IMR-90 (cell line): ENCODE results near the gene DCN. TPM values are rescaled to one million over a fixed set of nuclear protein-coding genes. Genes with fewer than 3 reads are reported as not detected.

Experiments
- ATAC-seq: fragments of 200-7000 bp; cut with Tn5 transposase; 2 replicates; pipeline ENCODE4 v1.9.1; 2020; ENCODE audit warnings: low read depth, mild to moderate bottlenecking, moderate library complexity
- BruUV-seq: library from RNA; stranded (reverse); fragments of 400-500 nt; replicated peaks from 2 replicates; lab custom pipeline; 2021; lab: Mats Ljungman, UMichigan
- CTCF ChIA-PET: fragments of 300-600 bp; formaldehyde crosslinking; extraction: SDS; loops from one replicate; lab custom pipeline; 2021; ENCODE audit warnings: antibody characterized with exemption; lab: Yijun Ruan, JAX
- POLR2A ChIA-PET: fragments of 300-600 bp; sonication (Branson Sonifier 250); formaldehyde crosslinking; loops from one replicate; lab custom pipeline; 2022; ENCODE audit warnings: antibody characterized with exemption; ENCODE audit not compliant: unreplicated experiment; lab: Charles Lee
- DNase-seq: peaks from one replicate; pipeline ENCODE4 v3.0.0; 2013
- H2AFZ ChIP-seq: replicated peaks from 2 replicates; pipeline ENCODE3; 2013; ENCODE audit warnings: low read length, mild to moderate bottlenecking; ENCODE audit not compliant: poor library complexity
- H2AK5ac ChIP-seq: 2 replicates; pipeline ENCODE4 v1.6.1; 2013; ENCODE audit warnings: low read depth, low read length, inconsistent platforms
- H2AK9ac ChIP-seq: replicated peaks from 2 replicates; pipeline ENCODE3; 2013; ENCODE audit warnings: mild to moderate bottlenecking, low read depth, low read length, moderate library complexity; ENCODE audit not compliant: poor library complexity
- H2BK120ac ChIP-seq: 2 replicates; pipeline ENCODE4 v1.6.1; 2013; ENCODE audit warnings: low read depth, low read length, inconsistent platforms
- H2BK15ac ChIP-seq: 3 replicates; pipeline ENCODE4 v1.6.1; 2013; ENCODE audit warnings: low read depth, low read length, inconsistent platforms
- H2BK20ac ChIP-seq: 2 replicates; pipeline ENCODE4 v1.6.1; 2013; ENCODE audit warnings: low read depth, mild to moderate bottlenecking, inconsistent platforms, low read length, moderate library complexity
- H2BK5ac ChIP-seq: 2 replicates; pipeline ENCODE4 v1.6.1; 2013; ENCODE audit warnings: mild to moderate bottlenecking, low read depth, low read length, inconsistent platforms; ENCODE audit not compliant: poor library complexity, severe bottlenecking
- H3K14ac ChIP-seq: replicated peaks from 2 replicates; pipeline ENCODE4 v1.6.1; 2013; ENCODE audit warnings: low read depth, low read length, inconsistent platforms
- H3K18ac ChIP-seq: 2 replicates; pipeline ENCODE4 v1.6.1; 2013; ENCODE audit warnings: low read depth, low read length, control low read depth
- H3K23ac ChIP-seq: 2 replicates; pipeline ENCODE4 v1.6.1; 2013; ENCODE audit warnings: low read depth, low read length, inconsistent platforms
- H3K27ac ChIP-seq: 2 replicates; pipeline ENCODE4 v1.5.1; 2013; ENCODE audit warnings: mild to moderate bottlenecking, control low read depth, low read length; ENCODE audit not compliant: insufficient read depth
- H3K27me3 ChIP-seq: 2 replicates; pipeline ENCODE4 v1.6.1; 2013; ENCODE audit warnings: low read length; ENCODE audit not compliant: control insufficient read depth, insufficient read depth
- H3K36me3 ChIP-seq: 2 replicates; pipeline ENCODE4 v1.6.1; 2013; ENCODE audit warnings: low read length, mixed read lengths; ENCODE audit not compliant: control insufficient read depth, insufficient read depth
- H3K4ac ChIP-seq: 2 replicates; pipeline ENCODE4 v1.6.1; 2013; ENCODE audit warnings: low read depth, low read length, inconsistent platforms
- H3K4me1 ChIP-seq: 2 replicates; pipeline ENCODE4 v1.6.1; 2013; ENCODE audit warnings: low read length, mixed read lengths; ENCODE audit not compliant: control insufficient read depth, insufficient read depth
- H3K4me2 ChIP-seq: 2 replicates; pipeline ENCODE4 v1.6.1; 2013; ENCODE audit warnings: low read depth, mild to moderate bottlenecking, control low read depth, low read length, moderate library complexity
- H3K4me3 ChIP-seq: 2 replicates; pipeline ENCODE4 v1.5.1; 2013; ENCODE audit warnings: low read depth, mild to moderate bottlenecking, control low read depth, low read length, moderate library complexity; ENCODE audit not compliant: insufficient read depth
- H3K56ac ChIP-seq: 2 replicates; pipeline ENCODE4 v1.6.1; 2013; ENCODE audit warnings: low read length, inconsistent platforms; ENCODE audit not compliant: insufficient read depth; ENCODE audit errors: extremely low read depth
- H3K79me1 ChIP-seq, 2 experiments: 2 replicates each; pipeline ENCODE4 v1.6.1; 2013; ENCODE audit warnings: low read length in 2 of 2, inconsistent platforms in 1 of 2, low read depth in 1 of 2
- H3K9ac ChIP-seq: 2 replicates; pipeline ENCODE4 v1.6.1; 2013; ENCODE audit warnings: low read depth, low read length, control low read depth
- H3K9me1 ChIP-seq: 2 replicates; pipeline ENCODE4 v1.6.1; 2013; ENCODE audit warnings: low read length, inconsistent platforms; ENCODE audit not compliant: insufficient read depth
- H3K9me3 ChIP-seq: 2 replicates; pipeline ENCODE4 v1.6.1; 2013; ENCODE audit warnings: low read length; ENCODE audit not compliant: control insufficient read depth, insufficient read depth
- H4K20me1 ChIP-seq: 2 replicates; pipeline ENCODE4 v1.6.1; 2013; ENCODE audit warnings: low read length, inconsistent platforms; ENCODE audit not compliant: insufficient read depth
- H4K5ac ChIP-seq: 2 replicates; pipeline ENCODE4 v1.6.1; 2013; ENCODE audit warnings: mild to moderate bottlenecking, low read depth, low read length, control low read depth
- H4K8ac ChIP-seq, 2 experiments: 2 replicates each; pipeline ENCODE4 v1.6.1; 2013; ENCODE audit warnings: low read depth in 2 of 2, low read length in 2 of 2, control low read depth in 1 of 2, inconsistent platforms in 1 of 2
- H4K91ac ChIP-seq: 2 replicates; pipeline ENCODE4 v1.6.1; 2013; ENCODE audit warnings: low read depth, low read length, inconsistent platforms; ENCODE audit not compliant: insufficient read depth
- BHLHE40 ChIP-seq: fragments of 150-350 bp; IDR thresholded peaks from 2 replicates; pipeline ENCODE4 v1.6.1; 2016; ENCODE audit warnings: mild to moderate bottlenecking, low read depth, low read length
- CEBPB ChIP-seq: IDR thresholded peaks from 2 replicates; pipeline ENCODE4 v1.6.1; 2012; ENCODE audit warnings: low read depth, low read length, improper control_type of control experiment
- CHD1 ChIP-seq: IDR thresholded peaks from 2 replicates; pipeline ENCODE4 v1.6.1; 2012; ENCODE audit warnings: low read depth, low read length, improper control_type of control experiment
- CTCF ChIP-seq: conservative IDR thresholded peaks from 2 replicates; pipeline ENCODE4 v1.5.1; 2012; ENCODE audit warnings: mild to moderate bottlenecking, low read depth, low read length, improper control_type of control experiment
- ELK1 ChIP-seq: fragments of 150-350 bp; IDR thresholded peaks from 2 replicates; pipeline ENCODE4 v1.6.1; 2016; ENCODE audit warnings: low read depth, mild to moderate bottlenecking, low read length, moderate library complexity, borderline replicate concordance
- FOS ChIP-seq: fragments of 150-350 bp; IDR thresholded peaks from 2 replicates; pipeline ENCODE4 v1.6.1; 2016; ENCODE audit warnings: low read depth, low read length
- MAFK ChIP-seq: IDR thresholded peaks from 2 replicates; pipeline ENCODE4 v1.6.1; 2012; ENCODE audit warnings: low read depth, low read length, improper control_type of control experiment
- MAZ ChIP-seq: IDR thresholded peaks from 2 replicates; pipeline ENCODE4 v1.6.1; 2012; ENCODE audit warnings: low read depth, mild to moderate bottlenecking, low read length, improper control_type of control experiment, moderate library complexity, borderline replicate concordance
- MXI1 ChIP-seq: IDR thresholded peaks from 2 replicates; pipeline ENCODE4 v1.6.1; 2012; ENCODE audit warnings: low read depth, mild to moderate bottlenecking, low read length, moderate library complexity, borderline replicate concordance
- NFE2L2 ChIP-seq: fragments of 150-350 bp; IDR thresholded peaks from 2 replicates; pipeline ENCODE4 v1.6.1; 2016; ENCODE audit warnings: low read depth, mild to moderate bottlenecking, low read length
- POLR2A ChIP-seq: IDR thresholded peaks from 2 replicates; pipeline ENCODE4 v1.6.1; 2012; ENCODE audit warnings: mild to moderate bottlenecking, low read depth, low read length
- RAD21 ChIP-seq: IDR thresholded peaks from 2 replicates; pipeline ENCODE4 v1.6.1; 2012; ENCODE audit warnings: low read length, improper control_type of control experiment
- RCOR1 ChIP-seq: IDR thresholded peaks from 2 replicates; pipeline ENCODE4 v1.6.1; 2012; ENCODE audit warnings: mild to moderate bottlenecking, low read length, improper control_type of control experiment; ENCODE audit not compliant: insufficient replicate concordance
- RFX5 ChIP-seq: IDR thresholded peaks from 2 replicates; pipeline ENCODE4 v1.8.0; 2012; ENCODE audit warnings: low read depth, mild to moderate bottlenecking, low read length, moderate library complexity
- SMC3 ChIP-seq: fragments of 150-350 bp; IDR thresholded peaks from 2 replicates; pipeline ENCODE4 v1.6.1; 2016; ENCODE audit warnings: low read depth, mild to moderate bottlenecking, antibody characterized with exemption, low read length, moderate library complexity
- USF2 ChIP-seq: fragments of 150-350 bp; IDR thresholded peaks from 2 replicates; pipeline ENCODE4 v1.6.1; 2017; ENCODE audit warnings: mild to moderate bottlenecking, antibody characterized with exemption, low read length, low read depth
- WGBS, 2 experiments: methylation state at CpG; one replicate each; pipeline versions ENCODE4 v1.1.5 to v1.1.7; 2013; ENCODE audit warnings: missing lambda C conversion rate in 2 of 2; ENCODE audit not compliant: insufficient read length in 1 of 2; ENCODE audit errors: extremely low coverage in 2 of 2; 5-methylcytosine and 5-hydroxymethylcytosine counted together
- dilution Hi-C: fragments of 300-500 bp; cut with HindIII; formaldehyde crosslinking; loops from one replicate; pipeline ENCODE4 v1.14.3; 2018; ENCODE audit warnings: low sequenced_read_pairs; ENCODE audit not compliant: unreplicated experiment
- in situ Hi-C: fragments of 300-500 bp; cut with MboI; formaldehyde crosslinking; loops from 3 replicates; pipeline ENCODE4 v1.14.3; 2019; ENCODE audit warnings: low sequenced_read_pairs, inconsistent platforms, mixed read lengths
- intact Hi-C: fragments of 100-400 bp; cut with micrococcal nuclease; formaldehyde crosslinking; loops from 2 replicates; pipeline ENCODE4 v1.10.0; 2022
- polyA plus RNA-seq, 3 experiments: library from polyadenylated mRNA; depleted of rRNA; stranded (reverse); fragments of >200 nt; gene quantifications; 2 replicates each; pipeline ENCODE4 v1.2.3, GENCODE V29; 2012; ENCODE audit warnings: low replicate concordance in 1 of 3
- total RNA-seq: library from RNA; depleted of rRNA; stranded (reverse); fragments of >200 nt; gene quantifications from 2 replicates; pipeline ENCODE4 v1.2.3, GENCODE V29; 2012

DCN gene
- total and polyA plus RNA-seq, 2 of the 4 experiments (the other 2 are of a cell fraction): 241 to 965 TPM

- ChIA-PET POLR2A (no interaction called here), CTCF (no interaction called here)
- intact Hi-C loops: no loop called here
- no peak for TF ChIP-seq ELK1
- no peak for TF ChIP-seq CEBPB
- no peak for TF ChIP-seq MAFK
- no peak for TF ChIP-seq SMC3
- TF ChIP-seq MXI1: no peak
- no peak for TF ChIP-seq USF2
- no peak for TF ChIP-seq NFE2L2
- TF ChIP-seq RAD21: no peak
- no peak for TF ChIP-seq POLR2A
- no peak for TF ChIP-seq BHLHE40
- no peak for TF ChIP-seq FOS
- TF ChIP-seq RCOR1: no peak
- TF ChIP-seq CHD1: no peak
- TF ChIP-seq CTCF: no peak
- no peak for TF ChIP-seq RFX5
- no peak for TF ChIP-seq MAZ
- H4K5ac ChIP-seq: 0 out of 2 replicates have a peak overlapping the region, but pooled peaks have one; percentile 54
- H3K79me1 ChIP-seq: no peaks in the 10 kb centered on the region
- H4K20me1 ChIP-seq: no peaks in the 10 kb centered on the region
- peak overlapping the region; percentile 45 for H2BK120ac ChIP-seq
- H3K56ac ChIP-seq: no peak overlapping the region
- H4K91ac ChIP-seq: no peak overlapping the region
- no peak overlapping the region for H2AK5ac ChIP-seq
- DNase-seq (no peak), ATAC-seq (no peak)
- H3K4me1 ChIP-seq: peaks cover 3% of the 10 kb centered on the region; the same call in 1 of the 2 replicates
- H3K18ac ChIP-seq: peak overlapping the region; percentile 82; the same call in 1 of the 2 replicates
- dilution Hi-C loops: no loop called here
- no peak overlapping the region; a peak in 1 of 4 replicates for H4K8ac ChIP-seq
- BruUV-seq: no TSS peak
- H3K36me3 ChIP-seq: no peaks in the 10 kb centered on the region; the same call in 1 of the 2 replicates
- no peak overlapping the region for H2AFZ ChIP-seq
- no peaks in the 10 kb centered on the region for H3K27me3 ChIP-seq
- WGBS, 2 experiments: no CpG with 5 or more reads among the region's 1 CpG
- H3K23ac ChIP-seq: no peak overlapping the region
- H2BK20ac ChIP-seq: peak overlapping the region; percentile 42; the same call in 1 of the 2 replicates
- no peak overlapping the region for H2AK9ac ChIP-seq
- no peaks in the 10 kb centered on the region for H3K9me1 ChIP-seq
- no peak overlapping the region for H3K4me2 ChIP-seq
- no peak overlapping the region for H3K27ac ChIP-seq
- no peaks in the 10 kb centered on the region; the same call in 1 of the 2 replicates for H3K9me3 ChIP-seq
- no peak overlapping the region for H3K4me3 ChIP-seq
- peak overlapping the region; percentile 64 for H3K4ac ChIP-seq
- no peak overlapping the region for H2BK5ac ChIP-seq
- in situ Hi-C loops: no loop called here
- H3K9ac ChIP-seq: no peak overlapping the region
- no peak overlapping the region for H2BK15ac ChIP-seq
- H3K14ac ChIP-seq: no peak overlapping the region
Observed at GRCh38 chr12:91126516-91126915, 56.1 kb downstream of the DCN start.
